ENCODE results near the gene APLP1. TPM values are rescaled to one million over a fixed set of nuclear protein-coding genes. Genes with fewer than 3 reads are reported as not detected.

APLP1 gene
- total and polyA plus RNA-seq, 2 experiments from 2014 or later: 30.2 to 36.0 TPM

- no peak for ATAC-seq
- peaks cover 66% of the 10 kb centered on the region for H3K27me3 Mint-ChIP-seq (ENCODE audit: insufficient read depth, low read depth, poor library complexity)
Measured at GRCh38 chr19:35863018-35863417, 5.4 kb upstream of the APLP1 start.

More at GRCh38 chr19:35863018-35863417, 5.4 kb upstream of the APLP1 start:
- Histone ChIP-seq H3K27ac (ENCODE audit: low read depth) (no peak overlapping the region), H4K20me1 (replicated peaks; ENCODE audit: insufficient read depth) (no peaks in the 10 kb centered on the region), H3K79me2 (replicated peaks; ENCODE audit: insufficient read depth) (no peaks in the 10 kb centered on the region), H3K36me3 (ENCODE audit: insufficient read depth) (no peaks in the 10 kb centered on the region; the same call in 1 of the 2 replicates), H3K4me3 (no peak overlapping the region), H3K4me1 (ENCODE audit: insufficient read depth) (peaks cover 12% of the 10 kb centered on the region), H2AFZ (no peak overlapping the region), H3K9me2 (ENCODE audit: insufficient read depth) (no peaks in the 10 kb centered on the region), H3K27me3 (ENCODE audit: insufficient read depth) (peaks cover 61% of the 10 kb centered on the region), H3F3A (replicated peaks; ENCODE audit: low read depth) (0 out of 2 replicates have a peak, but pooled peaks cover 4% of the 10 kb centered on the region), H3K4me2 (no peak overlapping the region)
- no peak overlapping the region for H3K27ac Mint-ChIP-seq
- peaks cover 4% of the 10 kb centered on the region; the same call in 2 of the 3 replicates for H3K36me3 Mint-ChIP-seq (ENCODE audit: low read depth)
- no peak for DNase-seq (ENCODE audit: low spot score)
- H3K4me3 Mint-ChIP-seq: no peak overlapping the region
- H3K4me1 Mint-ChIP-seq: peaks cover 21% of the 10 kb centered on the region; the same call in 2 of the 3 replicates
- no peaks in the 10 kb centered on the region; the same call in 2 of the 3 replicates for H3K9me3 Mint-ChIP-seq
- TF ChIP-seq JUNB (IDR thresholded peaks at IDR 0.05; ENCODE audit: unreplicated experiment) (no peak), ZNF114 (CRISPR knock-in tag; IDR thresholded peaks at IDR 0.05) (no peak), NANOG (IDR thresholded peaks at IDR 0.05; ENCODE audit: borderline replicate concordance) (no peak), ZNF331 (CRISPR knock-in tag; IDR thresholded peaks at IDR 0.05; ENCODE audit: low read depth) (no peak), ZNF462 (CRISPR knock-in tag; IDR thresholded peaks at IDR 0.05) (no peak), CREB1 (CRISPR knock-in tag; IDR thresholded peaks at IDR 0.05; ENCODE audit: low read depth) (no peak), EZH2 (IDR thresholded peaks at IDR 0.05; ENCODE audit: low read depth, unreplicated experiment) (no peak), POLR2AphosphoS5 (IDR thresholded peaks at IDR 0.05; ENCODE audit: low read depth) (no peak), EZH2phosphoT487 (IDR thresholded peaks at IDR 0.05; ENCODE audit: unreplicated experiment) (no peak)
- TF ChIP-seq, protein P1, sequence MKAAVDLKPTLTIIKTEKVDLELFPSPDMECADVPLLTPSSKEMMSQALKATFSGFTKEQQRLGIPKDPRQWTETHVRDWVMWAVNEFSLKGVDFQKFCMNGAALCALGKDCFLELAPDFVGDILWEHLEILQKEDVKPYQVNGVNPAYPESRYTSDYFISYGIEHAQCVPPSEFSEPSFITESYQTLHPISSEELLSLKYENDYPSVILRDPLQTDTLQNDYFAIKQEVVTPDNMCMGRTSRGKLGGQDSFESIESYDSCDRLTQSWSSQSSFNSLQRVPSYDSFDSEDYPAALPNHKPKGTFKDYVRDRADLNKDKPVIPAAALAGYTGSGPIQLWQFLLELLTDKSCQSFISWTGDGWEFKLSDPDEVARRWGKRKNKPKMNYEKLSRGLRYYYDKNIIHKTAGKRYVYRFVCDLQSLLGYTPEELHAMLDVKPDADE (IDR thresholded peaks at IDR 0.05): no peak
- TF ChIP-seq, protein P2, sequence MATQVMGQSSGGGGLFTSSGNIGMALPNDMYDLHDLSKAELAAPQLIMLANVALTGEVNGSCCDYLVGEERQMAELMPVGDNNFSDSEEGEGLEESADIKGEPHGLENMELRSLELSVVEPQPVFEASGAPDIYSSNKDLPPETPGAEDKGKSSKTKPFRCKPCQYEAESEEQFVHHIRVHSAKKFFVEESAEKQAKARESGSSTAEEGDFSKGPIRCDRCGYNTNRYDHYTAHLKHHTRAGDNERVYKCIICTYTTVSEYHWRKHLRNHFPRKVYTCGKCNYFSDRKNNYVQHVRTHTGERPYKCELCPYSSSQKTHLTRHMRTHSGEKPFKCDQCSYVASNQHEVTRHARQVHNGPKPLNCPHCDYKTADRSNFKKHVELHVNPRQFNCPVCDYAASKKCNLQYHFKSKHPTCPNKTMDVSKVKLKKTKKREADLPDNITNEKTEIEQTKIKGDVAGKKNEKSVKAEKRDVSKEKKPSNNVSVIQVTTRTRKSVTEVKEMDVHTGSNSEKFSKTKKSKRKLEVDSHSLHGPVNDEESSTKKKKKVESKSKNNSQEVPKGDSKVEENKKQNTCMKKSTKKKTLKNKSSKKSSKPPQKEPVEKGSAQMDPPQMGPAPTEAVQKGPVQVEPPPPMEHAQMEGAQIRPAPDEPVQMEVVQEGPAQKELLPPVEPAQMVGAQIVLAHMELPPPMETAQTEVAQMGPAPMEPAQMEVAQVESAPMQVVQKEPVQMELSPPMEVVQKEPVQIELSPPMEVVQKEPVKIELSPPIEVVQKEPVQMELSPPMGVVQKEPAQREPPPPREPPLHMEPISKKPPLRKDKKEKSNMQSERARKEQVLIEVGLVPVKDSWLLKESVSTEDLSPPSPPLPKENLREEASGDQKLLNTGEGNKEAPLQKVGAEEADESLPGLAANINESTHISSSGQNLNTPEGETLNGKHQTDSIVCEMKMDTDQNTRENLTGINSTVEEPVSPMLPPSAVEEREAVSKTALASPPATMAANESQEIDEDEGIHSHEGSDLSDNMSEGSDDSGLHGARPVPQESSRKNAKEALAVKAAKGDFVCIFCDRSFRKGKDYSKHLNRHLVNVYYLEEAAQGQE (IDR thresholded peaks at IDR 0.05; ENCODE audit: unreplicated experiment): no peak
- TF ChIP-seq, protein P3, sequence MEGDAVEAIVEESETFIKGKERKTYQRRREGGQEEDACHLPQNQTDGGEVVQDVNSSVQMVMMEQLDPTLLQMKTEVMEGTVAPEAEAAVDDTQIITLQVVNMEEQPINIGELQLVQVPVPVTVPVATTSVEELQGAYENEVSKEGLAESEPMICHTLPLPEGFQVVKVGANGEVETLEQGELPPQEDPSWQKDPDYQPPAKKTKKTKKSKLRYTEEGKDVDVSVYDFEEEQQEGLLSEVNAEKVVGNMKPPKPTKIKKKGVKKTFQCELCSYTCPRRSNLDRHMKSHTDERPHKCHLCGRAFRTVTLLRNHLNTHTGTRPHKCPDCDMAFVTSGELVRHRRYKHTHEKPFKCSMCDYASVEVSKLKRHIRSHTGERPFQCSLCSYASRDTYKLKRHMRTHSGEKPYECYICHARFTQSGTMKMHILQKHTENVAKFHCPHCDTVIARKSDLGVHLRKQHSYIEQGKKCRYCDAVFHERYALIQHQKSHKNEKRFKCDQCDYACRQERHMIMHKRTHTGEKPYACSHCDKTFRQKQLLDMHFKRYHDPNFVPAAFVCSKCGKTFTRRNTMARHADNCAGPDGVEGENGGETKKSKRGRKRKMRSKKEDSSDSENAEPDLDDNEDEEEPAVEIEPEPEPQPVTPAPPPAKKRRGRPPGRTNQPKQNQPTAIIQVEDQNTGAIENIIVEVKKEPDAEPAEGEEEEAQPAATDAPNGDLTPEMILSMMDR (conservative IDR thresholded peaks at IDR 0.05; ENCODE audit: low read depth in 2 of 2): no peak

Measured in GM23338 (cell line).